Esophagus muscularis mucosa (tissue), 3 donors: ENCODE measurements around the gene LSS.

Experiments used
- CTCF ChIP-seq, 3 experiments: fragments of 200-600 bp in 2 of 3; fragments of 450-650 bp in 1 of 3; sonication (generic) in 2 of 3; IDR thresholded peaks; one replicate each; pipeline ENCODE4 v1.5.1; 2017 to 2019; ENCODE audit warnings: antibody characterized with exemption in 3 of 3, mild to moderate bottlenecking in 2 of 3, moderate library complexity in 1 of 3
- POLR2AphosphoS5 ChIP-seq, 2 donors: sonication (generic); formaldehyde crosslinking; IDR thresholded peaks; one replicate each; pipeline ENCODE4 v1.6.1; 2017; ENCODE audit warnings: antibody characterized with exemption in 2 of 2

DNA sequence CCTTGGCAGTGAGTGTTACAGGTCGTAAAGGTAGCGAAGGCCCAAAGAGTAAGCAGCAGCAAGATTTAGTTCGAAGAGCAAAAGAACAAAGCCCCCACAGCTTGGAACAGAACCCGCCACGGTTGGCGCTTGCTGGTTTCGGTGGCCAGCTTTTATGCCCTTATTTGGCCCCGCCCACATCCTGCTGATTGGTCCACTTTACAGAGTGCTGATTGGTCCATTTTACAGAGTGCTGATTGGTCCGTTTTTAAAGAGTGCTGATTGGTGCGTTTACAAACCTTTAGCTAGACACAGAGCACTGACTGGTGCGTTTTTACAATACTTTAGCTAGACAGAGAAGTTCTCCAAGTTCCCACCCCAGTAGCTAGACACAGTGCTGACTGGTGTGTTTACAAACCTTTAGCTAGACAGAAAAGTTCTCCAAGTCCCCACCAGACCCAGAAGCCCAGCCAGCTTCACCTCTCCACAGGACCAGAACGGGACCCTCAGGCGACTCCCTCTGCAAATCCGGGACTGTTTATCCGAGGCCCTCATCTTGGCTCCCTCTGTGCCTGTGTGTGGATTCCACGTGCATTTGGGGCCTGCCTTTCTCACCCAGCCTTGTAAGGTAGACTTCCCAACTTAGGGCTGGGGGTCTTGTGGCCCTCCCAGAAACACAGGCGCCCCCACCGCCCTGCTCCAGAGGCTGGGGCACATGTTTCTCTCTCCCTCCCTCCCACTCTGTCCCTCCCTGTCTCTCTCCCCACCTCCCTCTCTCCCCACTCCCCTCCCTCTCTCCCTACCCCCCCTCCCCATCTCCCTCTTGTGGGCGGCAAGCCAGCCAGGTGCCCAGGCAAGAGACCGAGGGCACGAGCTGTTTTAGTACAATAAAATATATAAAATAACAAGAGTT lies 85.7 kb downstream of the LSS start:
- TF ChIP-seq CTCF (IDR thresholded peaks at IDR 0.05) (no peak), POLR2AphosphoS5 (IDR thresholded peaks at IDR 0.05) (no peak)
